ENCODE measurements around the gene SELENON.
"Not testable (repeated sequence)": the region's sequence is repeated elsewhere in the genome, so short reads cannot be mapped to it uniquely, and the experiment has no call there.

Gene SELENON

DNA sequence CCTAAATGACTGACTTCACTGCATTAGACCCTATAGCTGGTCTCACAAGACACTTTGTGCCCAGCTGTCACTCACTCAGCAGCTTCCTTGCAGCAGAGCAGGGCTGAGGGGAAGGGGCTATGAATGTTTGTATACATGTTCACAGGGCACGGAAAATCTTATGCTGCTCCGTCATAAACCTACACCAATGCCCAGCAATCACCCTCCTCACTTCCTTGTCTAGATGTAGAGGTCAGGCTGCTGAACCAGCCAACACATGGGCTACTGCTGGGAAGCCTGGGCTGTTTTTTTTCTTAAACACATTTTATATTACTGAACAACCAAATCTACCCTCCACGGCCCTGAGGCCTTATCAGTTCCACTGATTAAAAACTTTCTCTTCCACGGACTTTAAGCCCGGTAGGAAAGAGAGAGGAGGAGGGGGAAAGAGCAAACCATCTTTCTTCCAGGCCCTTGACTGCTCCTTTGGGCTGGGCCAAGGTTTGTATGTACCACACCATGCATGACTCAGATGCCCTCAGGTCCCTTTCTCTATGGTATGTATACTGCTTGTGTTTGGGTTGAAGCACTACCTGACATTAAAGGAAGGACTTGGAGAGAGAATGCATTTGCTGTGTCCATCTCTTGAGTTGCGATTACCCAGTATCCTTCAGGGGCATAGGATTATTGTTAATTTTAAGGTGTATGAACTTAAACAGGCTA, 32.5 kb downstream of the SELENON start:
- DNase-seq: no peak

DNA sequence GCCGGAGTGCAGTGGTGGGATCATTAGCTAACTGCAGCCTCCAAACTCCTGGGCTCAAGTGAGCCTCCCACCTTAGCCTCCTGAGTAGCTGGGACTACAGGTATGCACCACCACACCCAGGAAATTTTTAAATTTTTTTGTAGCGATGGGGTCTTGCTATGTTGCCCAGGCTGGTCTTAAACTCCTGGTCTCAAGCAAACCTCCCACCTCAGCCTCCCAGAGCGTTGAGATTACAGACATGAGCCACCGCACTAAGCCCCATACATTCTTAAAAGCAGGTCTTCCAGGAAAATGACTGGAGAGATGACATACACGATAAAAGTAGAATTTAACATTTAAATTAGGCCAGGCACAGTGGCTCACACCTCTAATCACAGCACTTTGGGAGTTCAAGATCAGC, 33.2 kb downstream of the SELENON start:
- no peak for DNase-seq

DNA sequence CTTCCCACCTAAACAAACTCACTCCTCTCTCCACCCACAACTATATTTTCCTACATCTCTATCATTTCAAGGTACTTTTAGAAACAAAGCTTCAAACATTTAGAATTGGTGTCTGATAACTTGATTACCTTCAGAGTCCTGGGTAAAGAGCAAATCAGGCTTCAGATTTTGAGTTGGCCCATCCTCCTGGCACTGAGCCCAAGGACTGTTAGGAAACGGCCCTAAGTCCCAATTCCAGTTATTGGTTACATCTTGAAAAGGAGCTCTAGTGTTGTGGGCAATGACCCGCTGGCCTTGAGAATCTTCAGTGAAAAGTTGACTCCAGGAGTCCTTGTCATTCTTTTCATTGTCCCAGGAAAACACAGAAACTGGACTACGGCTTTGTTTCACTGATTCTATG, 34.9 kb downstream of the SELENON start:
- DNase-seq: no peak

DNA sequence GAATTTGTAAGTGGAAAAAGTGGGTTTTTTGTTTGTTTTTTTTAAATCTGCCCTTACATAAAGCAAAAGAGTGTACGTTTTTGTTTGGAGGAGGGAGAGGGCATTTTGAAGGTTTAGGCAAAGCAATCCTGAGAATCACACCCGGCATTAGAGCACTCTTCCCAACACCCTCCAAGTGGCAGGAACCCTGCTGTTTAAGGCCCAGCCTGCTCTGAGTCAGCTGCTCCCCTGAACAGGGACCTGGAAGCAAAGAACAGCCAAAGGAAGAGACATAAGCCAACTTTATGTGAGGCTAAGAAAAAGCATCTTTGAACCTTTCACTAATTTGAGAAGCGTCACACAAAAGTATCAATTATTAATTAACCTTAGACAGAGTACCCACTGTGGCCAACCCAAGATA, 36.7 kb downstream of the SELENON start:
- DNase-seq: no peak

DNA sequence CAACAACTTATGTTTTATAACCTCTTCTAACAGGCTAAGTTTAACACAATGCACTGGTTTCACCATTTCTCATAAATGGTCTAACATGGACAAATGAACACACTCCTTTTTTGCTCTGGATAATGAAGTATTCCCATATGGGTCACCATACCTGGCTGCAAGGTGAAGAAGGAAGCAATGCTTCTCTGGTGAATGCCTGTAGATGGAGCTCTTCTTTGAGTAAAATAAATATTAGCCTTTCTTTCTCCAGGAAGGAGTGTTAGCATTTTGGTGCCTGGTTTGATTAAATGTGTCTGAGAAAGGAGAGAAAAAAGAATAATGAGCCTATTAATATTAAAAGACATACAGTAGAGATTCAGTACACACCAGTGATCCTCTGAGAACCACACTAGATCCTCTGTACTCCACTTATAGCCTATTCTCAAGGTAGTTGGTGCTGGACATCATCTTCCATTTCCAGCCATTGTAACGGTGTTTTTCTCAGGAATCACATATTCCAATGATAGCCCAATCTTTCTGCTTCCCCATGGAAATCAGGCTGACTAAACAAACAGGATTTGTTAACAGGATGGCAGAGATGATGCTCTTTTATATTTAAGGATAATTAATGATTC, 37.4 kb downstream of the SELENON start:
- no peak for DNase-seq

DNA sequence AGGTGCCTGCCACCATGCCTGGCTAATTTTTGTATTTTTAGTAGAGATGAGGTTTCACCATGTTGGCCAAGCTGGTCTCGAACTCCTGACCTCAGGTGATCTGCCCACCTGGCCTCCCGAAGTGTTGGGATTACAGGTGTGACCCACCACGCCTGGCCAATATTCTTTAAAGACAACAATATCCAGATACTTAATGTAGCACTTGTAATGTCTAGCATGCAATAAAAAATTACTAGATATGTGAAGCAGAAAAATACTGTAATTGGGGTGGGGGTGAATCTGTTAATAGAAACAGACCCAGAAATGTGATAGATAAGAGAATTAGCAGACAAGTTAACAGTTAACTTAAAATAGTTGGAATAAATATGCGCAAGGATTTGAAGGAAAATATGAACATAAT, 39.8 kb downstream of the SELENON start:
- DNase-seq: not testable (repeated sequence)

DNA sequence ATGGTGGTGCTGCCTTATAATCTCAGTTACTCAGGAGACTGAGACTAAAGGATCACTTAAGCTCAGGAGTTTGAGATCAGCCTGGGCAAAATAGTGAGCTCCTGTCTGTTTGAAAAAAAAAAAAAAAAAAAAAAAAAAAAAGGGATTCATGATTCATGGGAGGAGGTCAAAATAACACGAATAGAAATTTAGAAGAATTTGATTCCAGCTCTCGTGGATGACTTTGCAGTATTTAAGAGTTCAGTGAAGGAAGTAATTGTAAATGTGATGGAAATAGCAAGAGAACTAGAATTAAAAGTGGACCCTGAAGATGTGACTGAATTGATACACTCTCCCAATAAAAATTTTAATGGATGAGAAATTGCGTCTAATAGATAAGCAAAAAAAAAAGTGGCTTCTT, 43.5 kb downstream of the SELENON start:
- no peak for DNase-seq

DNA sequence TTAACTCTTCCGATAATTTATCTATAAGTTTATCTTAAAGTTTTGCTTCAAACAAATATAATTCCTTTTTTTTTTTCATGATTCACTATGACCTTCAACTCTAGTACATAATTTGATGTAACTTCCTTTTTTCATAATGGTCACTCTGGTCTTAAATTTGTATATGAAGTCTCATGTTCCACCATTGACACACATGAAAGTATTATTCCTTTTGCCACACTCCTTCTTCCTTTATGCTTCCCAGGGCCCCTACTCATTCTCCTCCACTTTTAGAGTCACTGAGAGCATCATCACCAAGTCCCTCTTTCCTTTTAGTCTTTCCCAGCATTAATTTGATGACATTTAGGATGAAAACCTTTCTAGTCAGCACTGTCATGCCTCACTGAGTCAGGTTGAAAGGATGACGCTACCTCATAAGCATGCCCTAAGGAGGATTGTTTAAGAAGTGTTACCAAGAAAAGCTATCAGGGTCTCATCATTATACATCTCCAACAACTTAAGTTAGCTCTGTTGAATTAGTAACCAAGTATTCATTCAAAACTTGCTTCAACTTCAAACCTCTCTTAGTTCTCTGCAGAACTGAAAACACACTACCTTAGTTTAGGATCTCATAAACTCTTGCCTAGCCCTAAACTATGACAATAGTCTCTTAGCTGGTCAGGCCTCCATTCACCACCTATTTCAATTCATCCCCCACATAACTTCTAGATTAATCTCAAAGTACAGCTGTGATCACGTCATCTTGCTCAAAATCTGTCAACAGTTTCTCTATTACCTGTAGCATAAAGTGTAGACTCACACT, 44.7 kb downstream of the SELENON start:
- no peak for DNase-seq

DNA sequence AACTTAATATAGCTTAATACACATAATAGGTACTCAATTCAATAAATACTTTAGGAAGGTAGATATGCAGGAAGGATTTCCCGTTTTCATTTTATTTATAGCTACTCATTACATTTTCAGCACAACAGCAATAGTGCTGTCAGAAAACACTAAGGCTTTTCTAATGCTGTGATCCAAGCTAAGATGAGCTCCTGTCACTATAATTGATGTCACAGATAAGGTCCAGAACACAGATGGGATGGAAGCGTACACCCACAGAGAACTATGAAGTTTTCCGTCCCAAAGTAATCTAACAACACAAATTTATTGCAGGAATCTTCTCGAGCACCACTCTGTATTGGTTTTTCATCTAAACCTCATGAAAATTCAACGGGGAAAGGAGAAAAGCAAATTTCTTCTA, 45.7 kb downstream of the SELENON start:
- DNase-seq: no peak

DNA sequence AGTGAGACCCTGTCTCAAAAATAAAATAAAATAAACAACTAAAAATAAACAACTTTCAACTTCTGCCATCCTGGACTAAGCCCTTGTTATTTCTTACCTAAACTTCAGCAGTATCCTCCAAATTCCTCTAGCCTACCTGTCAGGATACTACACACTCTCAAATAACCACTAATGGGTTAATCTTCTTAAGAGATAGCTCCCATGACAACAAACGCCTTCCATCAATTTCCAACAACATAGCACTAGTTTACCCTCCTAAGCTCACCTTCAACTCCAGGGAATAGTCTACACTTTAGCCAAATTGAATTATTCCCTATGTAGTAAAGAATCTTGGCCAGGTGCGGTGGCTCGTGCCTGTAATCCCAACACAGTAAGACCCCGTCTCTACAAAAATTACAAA, 47.9 kb downstream of the SELENON start:
- DNase-seq: no peak

DNA sequence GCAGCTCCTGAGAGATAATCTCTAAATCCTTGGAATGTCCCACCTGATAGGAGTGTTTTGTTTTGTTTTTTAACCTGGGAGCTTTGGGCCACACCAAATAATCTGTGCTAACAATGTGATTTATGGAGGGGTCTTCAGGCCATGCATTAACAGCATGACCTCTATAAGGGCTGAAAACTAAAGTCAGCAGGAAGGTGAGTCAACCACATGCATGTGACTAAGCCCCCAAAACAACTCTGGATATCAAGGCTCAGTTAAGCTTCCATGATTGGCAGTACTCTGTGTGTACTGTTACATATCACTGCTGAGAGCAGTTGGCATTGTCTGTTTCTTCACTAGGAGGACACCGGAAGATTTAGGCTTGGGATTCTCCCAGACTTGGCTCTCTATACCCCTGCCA, 48.5 kb downstream of the SELENON start:
- no peak for DNase-seq

DNA sequence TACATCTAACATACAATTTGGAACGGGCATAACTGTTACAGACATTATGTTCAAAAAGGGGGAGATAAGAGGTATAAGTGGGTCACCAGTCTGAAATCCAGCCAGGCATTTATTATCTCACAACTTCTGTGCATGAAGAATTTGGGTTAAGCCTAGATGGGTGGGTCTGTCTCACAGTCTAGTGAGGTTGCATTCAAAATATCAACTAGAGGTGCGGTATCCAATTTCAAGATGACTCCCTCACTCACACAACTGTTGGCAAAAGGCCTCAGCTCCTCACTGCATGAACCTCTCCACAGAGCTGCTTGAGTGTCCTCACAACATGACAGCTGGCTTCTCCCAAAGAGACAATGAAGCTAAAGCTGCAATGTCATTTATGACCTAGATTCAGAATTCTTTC, 54.6 kb downstream of the SELENON start:
- DNase-seq: no peak

DNA sequence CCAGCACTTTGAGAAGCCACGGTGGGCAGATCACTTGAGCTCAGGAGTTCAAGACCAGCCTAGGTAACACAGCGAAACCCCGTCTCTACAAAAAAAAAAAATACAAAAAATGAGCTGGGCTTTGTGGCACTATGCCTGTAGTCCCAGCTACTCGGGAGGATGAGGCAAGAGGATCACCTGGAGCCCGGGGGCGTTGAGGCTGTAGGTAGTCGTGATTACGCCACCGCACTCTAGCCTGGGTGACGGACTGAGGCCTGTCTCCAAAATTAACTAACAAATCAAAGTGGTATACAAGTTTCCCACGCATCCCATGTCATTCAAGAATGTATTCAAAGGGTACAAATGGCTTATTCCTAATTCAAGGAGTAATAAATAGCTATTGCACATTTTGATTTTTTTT, 56.9 kb downstream of the SELENON start:
- DNase-seq: no peak

DNA sequence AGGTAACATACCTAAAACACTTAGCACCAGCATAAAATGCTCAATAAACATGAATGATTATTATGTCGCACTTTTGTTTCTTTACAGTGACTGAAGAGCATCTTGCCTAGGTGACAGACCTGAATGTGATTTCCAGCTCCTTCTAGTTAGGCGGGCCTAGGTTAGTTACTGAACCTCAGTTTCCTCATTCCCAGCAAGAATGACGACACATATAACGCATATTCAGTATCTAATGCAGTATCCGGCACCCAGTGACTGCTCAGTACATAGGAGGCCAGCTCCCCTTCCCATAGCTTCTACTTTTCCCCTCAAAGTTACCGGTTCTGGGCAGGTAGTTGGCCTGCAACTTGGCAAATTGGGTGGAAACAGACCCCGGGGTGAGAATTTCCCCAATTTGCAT, 58.5 kb downstream of the SELENON start:
- no peak for DNase-seq

DNA sequence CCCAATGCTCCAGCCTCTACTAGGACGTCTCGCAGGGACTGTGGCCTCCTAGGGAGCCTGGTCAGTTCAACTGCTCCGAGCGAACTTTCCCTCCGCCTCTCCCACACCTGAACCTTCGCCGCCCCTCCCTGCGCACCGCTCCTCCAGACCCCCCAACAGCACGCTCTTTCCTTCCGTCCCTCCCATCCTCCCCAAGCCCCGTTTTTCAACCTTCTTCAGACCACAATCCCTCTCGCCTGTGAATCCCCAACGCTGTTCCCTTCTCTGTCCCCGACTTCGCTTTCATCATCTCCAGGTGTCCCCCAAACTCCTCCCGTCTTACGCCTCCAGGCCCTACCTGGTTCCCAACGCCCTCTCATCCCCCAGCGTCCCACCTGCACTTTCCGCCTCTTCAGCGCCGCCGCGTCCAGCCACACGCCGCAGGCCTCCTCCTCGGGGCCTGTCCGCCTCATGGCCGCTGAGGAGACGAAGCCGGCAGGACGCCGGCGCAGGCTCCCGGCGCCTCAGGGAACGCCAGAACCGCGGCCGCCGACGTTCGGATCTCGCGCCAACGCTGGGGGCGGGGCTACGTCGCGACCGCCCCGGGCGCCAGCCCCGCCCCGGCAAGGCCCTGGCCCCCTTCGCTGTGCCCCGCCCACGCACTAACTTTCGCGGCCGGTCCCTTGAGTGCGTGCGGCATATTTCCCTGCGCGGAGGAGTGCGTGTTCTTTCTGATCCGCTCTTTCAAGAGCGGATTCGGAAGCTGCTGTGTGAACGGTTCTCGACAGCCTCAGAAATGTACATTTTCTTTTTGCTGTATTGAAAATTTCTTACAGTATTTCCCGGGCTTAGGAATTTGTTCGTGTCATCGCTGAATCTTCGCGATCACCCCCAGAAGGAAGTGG, 59.2 kb downstream of the SELENON start, which contains the start of gene AUNIP:
Gene AUNIP (minus strand): TSS at position 552 of the 884 bp plus-strand sequence. CDS start 100 bp downstream, at position 452.
- peak; percentile 84 for DNase-seq

DNA sequence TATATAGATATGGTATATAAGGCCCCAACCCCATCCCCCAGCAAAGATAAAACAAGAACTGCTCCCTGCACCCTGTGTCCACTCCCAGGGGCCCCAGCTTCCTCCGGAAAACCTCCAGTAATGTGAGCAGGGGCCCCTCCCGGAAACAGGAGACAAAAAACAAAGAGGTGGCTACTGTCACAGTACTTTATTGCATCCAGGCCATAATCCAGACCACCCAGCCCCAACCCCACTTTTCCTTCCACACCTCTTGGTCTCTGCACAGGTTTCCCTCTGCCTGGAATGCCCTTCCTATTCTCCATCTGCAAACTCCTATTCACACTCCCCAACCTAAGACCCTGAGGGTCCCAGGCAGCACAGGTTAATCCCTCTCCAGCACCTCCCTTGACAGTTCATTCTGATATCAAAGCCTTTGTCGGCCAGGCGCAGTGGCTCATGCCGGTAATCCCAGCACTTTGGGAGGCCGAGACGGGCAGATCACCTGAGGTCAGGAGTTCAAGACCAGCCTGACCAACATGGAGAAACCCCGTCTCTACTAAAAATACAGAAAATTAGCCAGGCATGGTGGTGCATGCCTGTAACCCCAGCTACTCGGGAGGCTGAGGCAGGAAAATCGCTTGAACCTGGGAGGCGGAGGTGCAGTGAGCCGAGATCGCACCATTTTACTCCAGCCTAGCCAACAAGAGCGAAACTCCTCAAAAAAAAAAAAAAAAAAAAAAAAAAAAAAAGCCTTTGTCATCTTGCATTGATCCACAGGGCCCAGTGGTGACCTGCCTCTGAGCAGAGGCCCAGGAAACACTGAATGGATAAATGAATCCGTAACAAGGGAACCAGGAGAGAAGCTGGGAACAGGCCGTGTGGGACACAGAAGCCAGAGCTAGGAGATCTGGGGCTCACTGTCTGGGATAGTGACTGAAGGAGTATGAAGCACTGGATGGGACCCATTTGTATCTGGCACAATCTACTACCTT, 61.6 kb downstream of the SELENON start:
- no peak for DNase-seq

DNA sequence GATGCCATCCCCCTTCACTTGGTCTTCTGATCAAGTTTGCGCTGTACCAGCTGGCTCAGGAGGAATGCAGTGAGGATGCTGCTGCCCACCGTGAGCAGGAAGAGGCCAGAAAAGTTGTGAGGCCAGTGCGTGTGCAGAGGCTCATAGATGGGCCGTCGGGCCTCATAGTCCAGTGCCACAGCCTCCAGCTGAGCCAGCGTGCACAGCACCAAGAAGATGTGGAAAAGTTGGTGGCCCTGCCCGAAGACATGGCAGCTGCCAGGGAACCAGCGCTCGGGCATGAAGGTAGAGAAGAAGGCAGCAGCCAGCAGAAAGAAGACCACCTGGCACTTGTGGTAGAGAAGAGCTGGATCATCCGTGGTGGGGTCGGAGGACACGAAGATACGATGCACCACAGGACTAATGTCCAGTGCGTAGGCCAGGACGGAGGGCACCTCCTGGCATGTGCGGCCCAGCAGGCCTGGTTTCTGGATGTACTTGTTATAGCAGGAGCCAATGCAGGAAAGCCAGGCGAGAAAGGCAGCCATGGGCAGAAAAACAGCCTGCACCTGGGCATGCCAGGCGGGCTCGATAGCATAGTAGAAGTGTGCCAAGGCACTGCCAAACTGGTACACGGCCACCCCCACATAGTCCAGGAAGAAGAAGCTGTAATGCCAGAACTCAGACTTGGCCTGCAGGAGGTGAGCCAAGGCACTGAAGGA, 62.9 kb downstream of the SELENON start:
- DNase-seq: no peak

DNA sequence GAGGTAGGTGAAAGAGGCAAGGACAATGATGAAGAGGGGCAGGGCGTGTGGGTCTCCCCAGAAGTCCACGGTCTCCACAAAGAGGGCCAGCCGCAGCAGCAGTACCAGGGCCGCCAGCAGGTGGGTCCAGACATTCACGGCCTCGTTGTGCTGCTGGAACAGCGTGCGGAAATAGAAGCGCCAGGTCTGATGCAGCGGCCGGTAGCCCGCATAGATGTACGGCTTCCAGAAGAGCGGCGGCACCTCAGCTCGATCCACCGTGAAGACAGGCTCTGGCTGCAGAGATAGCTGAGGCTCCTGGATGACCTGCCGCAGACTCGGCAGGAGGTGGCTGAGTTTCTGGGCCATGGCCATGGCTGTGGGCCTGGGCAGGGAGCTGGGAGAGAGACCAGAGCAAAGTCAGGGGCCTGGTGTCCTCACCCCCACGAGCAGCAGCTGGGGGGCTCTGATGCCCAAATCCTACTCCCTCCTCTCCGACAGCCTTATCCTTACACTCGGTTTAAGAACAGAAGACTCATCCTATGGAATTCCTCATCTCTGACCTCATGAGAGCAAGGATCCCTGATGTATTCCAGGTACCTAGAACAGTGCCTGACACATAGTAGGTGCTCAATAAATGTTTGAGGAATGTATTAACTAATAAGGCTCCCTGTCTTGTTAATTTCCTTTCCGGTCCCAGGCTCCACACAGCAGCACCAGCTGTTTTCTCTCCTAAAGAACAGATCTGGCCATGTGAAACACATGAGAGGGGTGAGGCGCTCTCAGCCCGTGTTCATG, 63.7 kb downstream of the SELENON start:
- DNase-seq: no peak

DNA sequence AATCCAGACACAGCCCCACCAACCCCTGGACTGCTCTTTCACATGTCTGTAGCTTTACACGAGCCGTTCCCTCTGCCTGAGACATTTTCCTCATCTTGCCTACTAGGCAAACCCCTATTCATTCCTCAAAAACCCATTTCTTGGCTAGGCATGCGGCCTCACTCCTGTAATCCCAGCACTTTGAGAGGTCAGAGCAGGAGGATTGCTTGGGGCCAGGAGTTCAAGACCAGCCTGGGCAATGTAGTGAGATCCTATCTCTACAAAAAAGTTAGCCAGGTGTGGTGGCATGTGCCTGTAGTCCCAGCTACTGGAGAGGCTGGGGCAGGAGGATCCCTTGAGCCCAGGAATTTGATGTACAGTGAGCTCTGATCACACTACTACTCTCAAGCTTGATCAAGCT, 64.4 kb downstream of the SELENON start:
- DNase-seq: no peak

DNA sequence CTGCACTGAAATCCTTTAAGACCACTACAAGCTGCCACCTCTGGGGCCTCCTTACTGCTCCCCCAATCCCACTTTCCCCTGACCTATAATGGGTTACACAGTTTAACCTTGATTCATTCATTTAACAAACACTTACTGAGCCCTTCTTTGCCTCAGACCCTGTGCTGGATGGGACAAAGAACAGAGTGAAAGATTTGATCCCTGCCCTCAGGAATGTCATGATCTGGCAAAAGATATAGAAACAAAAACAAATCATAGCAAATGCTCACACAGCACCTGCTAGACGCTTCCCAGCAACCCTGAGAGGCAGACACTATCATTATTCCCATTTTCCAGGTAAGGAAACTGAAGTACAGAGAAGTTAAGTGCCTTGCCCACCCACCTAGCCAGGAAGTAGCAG, 66.3 kb downstream of the SELENON start:
- no peak for DNase-seq
